NCI-H2107 treated with DMSO at 0.1 percent for 48 hours (cell line): ENCODE data around the gene PPP2R5C.
A peak's percentile ranks its signal among the peaks of the same experiment; 100 is the strongest.

ENCODE experiments used
- DNase-seq: peaks from one replicate; lab custom pipeline; 2025; ENCODE audit not compliant: unreplicated experiment; lab: John Stamatoyannopoulos, UW

Gene PPP2R5C

DNA sequence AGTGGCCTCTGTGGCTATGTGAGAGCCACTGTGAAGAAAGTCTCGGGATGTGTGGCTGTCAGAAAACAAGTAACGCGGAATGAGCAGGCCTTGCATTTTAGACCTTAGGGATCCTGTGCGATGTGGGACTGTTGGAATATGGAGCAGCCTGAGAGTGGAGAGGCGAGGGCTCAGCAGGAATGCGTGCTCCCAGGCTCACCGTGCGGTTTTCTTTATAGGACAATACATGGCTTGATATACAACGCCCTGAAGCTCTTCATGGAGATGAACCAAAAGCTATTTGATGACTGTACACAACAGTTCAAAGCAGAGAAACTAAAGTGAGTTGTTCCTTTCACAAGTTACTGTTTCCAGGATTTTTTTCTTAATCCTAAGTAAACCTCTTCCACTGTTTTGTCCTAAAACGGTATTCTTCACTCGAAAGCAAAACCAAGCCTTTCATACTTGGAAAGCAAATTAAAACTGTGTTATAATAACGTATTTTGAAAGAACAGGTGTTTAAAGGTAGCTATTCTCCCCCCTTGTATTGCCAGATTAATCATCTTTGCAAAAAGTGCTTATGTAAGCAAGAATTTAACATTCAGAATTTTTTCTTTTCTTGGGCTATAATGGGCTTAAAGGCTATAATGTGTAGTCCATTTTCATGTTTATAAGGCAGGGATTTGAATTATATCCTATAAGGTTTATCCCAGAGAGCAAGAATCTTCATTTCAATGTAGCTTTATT, 148.0 kb downstream of the PPP2R5C start:
- DNase-seq: no peak

DNA sequence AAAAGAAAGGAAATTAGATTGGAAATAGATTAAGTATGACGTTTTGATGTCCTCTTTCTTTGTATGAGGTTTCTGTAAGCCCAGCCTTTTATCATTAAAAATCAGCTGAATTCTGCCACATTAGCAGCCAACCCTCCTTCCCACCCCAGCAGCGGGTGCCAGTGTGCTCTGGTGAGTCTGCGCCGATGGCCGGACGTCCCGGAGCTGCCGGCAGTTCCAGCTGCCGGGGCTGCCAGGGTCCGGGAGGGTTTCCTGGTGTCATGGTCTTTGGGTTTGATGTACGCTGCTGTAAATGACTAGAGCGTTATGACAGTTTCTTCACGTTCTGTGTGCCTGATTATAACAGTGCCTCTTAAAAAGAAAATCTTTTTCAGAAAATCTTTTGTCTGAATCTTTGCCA, 151.3 kb downstream of the PPP2R5C start:
- DNase-seq: no peak

DNA sequence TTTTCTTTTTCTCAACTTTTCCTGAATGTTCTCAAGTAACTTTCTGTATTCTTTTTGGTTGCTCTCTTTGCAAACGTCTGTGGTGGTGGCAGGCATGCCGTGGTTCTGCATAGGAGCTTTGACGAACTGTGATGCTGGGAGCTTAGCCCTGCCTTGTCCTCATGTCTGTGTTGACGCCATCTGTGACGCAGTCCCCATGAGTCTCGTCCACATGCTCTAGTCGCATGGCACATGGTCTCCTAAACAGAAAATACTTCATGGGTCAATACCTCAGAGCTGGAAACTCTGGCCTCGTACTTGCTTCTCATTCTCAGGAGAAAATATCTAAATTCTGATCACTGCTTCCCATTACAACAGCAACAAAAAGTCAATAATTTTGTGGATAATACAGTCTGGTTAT, 152.6 kb downstream of the PPP2R5C start:
- no peak for DNase-seq

DNA sequence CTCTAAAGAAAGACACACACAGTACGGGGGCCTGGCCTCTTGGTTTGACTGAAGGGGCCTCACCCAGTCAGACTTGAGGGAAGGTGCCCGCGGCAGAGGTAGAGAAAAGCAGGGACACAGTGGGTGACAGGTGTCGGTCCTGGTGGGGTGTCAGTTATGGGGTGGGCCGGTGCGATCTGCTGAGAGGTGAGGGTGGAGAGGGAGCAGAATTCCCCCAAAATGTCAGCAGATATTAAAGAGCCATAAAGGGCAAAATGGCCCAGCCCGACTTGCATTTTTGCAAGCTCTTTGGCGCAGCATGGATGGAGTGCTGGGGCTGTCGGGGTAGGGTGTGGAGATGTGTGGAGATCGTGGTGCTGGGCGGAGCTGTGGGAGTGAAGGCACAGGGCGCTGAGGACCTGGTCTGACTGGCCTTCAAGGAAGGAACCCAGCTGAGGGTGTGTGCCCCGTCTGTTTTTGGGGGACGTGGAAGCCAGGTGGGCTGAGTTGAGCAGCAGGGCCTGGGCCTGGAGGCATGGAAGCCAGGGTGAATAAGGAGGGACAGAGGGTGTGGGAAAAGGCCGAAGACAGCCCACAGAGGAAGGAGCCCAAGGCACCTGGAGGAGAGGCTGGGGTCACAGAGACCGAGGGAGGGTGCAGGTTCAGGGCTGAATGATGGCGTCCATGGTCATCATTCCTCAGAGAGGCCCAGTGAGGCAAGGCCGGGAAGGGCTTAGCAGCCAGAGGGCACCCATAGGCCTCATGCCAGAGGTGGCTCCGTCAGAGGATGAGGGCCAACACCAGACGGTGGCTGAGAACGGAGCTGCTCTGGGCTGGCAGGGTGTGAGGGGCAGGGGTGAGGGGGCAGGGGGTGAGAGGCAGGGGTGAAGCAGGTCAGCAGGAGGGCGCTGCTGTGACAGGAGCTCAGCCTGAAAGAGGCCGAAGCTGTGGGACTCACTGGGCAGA, 154.6 kb downstream of the PPP2R5C start:
- DNase-seq: no peak

DNA sequence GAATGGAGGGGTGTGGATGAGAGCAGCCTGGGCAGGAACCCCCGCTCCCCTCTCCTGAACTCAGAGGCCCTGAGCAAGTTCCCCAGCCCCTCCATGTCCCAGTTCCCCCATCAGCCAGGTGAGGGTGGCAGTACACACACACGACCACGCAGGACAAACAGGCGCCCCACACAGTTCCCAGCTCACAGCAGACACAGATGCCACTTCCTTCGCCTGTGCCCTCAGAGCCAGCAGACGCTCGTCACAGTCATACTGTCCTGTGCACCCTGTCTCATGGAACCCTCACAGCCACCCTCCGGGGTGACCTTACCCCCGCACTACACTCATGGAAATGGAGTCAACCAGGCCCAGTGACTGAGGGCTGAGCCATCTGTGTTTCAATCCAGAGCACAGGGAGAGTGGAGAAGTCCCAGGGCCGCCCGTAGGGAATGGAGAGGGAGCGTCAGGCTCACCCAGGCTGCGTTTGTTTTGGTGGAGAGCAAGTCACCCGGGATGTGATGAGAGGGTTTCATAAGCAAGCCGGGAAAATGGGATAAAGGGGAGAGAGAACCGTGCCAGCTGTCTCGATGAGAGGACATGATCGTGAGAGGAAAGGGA, 155.4 kb downstream of the PPP2R5C start:
- no peak for DNase-seq

DNA sequence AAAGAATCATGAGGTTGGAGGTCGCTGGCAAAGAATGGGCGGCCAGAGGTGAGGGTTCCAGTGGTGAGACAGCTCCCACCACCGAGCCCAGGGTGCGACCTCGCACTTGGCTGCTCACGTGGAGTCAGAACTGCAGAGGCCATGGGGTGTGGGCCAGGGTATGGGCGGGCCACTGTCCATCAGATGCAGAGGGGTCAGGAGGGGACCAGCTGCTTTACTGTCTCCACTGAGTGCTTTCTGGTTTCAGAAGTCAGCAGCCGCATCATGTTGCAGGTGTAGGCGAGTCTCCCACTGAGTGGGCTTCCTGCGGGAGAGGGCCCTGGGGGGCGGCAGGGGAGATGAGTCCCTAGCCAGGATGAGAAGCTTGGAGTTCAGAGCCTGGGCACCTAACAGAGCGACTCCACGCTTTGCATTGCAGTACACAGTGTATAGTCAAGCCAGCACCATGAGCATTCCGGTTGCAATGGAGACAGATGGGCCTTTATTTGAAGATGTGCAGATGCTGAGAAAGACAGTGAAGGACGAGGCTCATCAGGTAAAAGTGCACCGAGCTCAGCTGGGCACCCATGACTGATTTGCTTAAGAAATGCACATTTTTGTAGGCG, 156.0 kb downstream of the PPP2R5C start:
- DNase-seq: no peak

DNA sequence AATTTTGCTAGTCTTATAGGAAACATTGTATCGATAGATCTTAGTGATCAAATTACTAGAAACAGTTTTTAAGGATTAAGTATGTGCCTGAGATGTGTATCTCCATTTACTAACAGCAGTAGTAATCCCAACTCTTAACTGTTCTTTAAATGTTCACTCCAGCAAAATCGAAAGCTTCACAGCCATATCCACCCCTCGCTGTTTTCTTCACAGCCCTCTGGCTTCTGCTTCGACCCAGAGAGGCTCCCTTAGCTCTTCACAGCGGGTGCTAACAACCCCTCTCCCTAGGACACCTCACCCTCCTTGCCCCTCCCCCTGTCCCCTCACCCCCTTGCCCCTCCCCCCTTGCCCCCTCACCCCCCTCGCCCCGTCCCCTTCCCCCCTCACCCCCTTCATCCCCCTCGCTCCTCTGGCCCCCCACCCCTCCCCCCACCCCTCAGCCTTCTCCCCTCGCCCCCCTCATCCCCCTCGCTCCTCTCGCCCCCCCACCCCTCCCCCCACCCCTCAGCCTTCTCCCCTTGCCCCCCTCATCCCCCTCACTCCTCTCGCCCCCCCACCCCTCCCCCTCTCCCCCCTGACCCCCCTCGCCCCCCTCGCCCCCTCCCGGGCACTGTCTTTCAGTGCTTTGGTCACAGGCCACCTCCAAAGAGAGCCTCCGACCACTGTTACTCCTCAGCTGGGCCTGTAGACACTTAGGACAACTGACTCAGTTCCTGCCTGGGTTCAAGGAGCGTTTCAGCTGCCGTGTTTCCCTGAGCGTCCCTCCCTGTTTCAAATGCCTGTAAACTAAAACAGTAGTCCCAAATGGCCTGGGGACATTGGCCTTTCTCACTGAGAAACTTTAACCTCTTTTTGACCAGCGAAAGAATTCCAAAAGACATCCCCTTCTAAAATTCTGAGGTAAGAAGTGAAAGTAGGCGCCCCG, 156.8 kb downstream of the PPP2R5C start:
- no peak for DNase-seq

DNA sequence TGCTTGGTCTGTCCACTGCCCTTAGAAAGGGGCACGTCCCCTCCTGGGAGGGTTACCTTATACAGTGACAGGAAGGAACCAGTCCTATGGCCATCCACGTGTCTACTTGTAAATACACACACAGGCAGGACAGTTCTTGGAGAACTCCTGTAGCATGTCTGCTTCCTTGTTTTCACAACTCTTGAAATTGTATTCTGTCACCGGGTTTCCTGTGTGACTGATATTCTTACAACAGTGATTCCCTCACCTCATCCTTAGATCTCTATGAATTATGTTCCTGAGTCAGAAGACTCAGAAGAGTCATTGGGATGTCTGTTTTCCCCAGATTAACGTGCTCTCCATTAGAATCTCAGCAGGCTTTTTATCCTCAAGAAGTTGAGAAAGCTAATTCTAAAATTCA, 158.8 kb downstream of the PPP2R5C start:
- DNase-seq: no peak

DNA sequence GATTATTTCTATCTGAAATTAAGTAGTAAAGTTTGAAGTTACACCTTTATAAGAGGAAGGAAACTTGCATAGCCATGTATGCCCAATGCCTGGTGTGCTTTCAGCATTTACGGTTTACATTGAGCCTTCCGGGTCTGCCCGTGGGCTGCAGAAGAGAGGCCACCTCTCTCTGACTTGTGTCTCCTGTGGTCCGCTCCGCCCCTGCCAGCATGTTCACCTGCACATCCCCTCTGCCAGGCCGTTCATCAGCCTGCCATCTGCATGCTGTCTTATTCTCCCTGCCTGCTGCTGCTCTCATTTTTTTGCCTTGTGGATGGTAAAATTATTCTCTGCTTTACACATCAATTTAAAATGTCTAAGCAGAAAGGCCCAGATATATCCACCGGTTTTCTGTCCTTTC, 161.4 kb downstream of the PPP2R5C start:
- no peak for DNase-seq

DNA sequence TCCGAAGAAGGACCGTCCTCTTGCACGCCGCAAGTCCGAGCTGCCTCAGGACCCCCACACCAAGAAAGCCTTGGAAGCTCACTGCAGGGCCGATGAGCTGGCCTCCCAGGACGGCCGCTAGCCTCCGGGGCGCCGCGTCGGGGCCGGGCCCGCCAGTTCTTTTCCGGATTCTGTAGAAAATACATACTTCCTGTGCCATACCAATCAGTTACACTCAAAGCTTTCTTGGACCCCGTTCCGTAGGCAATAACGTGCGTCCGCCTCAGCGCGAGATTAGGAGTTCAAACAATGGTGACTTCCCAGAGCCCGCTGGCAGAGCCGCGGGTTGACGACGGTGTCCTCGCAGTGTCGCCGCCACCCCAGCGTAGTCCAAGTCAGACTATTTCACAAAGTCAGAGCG, 163.6 kb downstream of the PPP2R5C start:
- no peak for DNase-seq

DNA sequence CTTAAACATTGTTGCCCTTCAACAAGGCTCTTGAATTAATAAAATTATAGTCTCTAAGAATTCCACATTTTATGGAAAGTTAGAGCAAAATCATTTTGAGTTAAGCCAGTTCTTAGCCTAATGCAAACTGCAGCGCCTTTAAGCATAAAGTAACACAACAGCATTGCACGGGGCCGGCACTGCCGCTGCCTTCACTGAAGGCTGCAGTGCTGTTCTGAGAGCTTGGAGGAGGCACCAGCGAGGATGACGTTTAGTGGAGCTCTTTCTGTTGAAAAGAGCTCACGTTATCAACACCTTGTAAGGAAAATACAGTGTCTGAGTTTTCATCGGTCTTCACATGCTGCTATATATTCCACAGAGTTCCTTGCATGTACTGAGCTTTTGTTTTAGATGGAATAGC, 164.6 kb downstream of the PPP2R5C start:
- no peak for DNase-seq

DNA sequence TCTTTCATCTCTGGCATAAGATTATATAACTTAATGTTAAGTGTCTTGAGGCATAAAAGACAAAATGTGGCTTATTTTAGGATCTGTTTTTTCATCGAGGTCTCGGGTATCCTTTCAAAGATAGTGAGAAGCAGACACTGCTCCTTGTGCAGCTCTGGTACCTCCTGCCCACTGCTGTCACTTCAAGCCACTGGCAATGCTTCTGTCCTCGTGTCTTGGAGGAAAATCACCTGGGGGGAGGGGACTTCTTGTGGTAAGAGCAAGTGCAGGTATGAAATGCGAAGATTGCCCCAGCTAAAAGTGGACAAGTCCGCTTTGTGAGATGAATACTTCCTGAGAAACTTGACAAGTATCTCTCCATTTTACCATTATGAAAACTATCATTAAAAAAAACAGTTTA, 165.1 kb downstream of the PPP2R5C start:
- no peak for DNase-seq

DNA sequence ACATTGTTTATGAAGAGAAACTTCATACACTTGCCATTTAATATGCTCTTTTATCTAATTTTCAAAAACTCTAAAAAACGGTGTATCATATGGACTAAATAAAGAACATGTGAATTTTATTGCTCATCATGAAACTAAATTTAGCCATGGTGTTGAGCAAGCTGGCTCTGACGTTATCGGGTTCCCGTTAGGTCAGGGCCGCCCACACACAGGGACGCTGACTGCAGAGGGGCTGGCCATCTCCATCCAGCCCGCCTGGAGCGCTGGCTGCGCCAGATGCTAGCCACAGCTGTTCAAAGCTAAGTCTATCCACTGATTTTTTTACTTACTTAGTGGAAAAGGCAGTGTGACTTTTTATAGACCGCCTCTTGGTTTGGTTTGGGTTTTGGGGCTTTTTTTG, 166.3 kb downstream of the PPP2R5C start:
- no peak for DNase-seq

DNA sequence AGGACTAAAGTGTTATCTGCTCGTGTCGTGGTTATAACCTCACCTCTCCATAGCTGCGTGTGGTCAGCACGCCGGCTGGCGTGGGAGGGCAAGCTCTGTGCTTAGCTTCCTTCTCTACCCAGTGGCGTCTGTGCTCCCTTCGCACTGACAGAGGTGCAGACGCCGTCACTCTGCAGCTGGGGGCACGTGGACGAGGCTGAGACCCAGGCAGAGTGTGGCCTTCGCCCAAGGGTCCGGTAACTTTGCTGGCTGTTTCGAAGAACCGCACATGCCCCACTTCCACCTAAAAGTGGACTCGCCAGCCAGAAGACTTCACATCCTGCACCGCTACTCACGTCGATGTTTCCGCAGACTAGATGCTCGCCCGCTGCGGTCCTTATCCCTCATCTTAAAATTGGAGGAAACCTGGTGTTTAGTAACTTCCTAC, 166.9 kb downstream of the PPP2R5C start:
- DNase-seq: no peak

DNA sequence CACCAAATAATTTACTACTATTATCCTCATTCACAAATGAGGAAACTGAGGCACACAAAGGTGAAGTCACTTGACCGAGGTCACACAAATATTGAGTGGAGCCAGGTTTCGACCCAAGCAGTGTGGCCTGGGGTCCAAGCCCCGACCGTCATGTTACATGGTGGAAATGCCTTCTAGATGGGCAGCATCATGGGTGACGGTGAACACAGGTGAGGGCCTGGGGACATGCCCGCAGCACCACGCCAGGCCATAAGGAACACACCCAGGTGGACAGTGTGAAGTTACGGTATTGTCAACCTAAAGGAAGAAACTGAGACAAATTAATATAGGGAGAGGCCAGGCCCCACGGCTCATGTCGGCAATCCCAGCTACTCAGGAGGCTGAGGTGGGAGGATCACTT, 167.6 kb downstream of the PPP2R5C start:
- DNase-seq: no peak

DNA sequence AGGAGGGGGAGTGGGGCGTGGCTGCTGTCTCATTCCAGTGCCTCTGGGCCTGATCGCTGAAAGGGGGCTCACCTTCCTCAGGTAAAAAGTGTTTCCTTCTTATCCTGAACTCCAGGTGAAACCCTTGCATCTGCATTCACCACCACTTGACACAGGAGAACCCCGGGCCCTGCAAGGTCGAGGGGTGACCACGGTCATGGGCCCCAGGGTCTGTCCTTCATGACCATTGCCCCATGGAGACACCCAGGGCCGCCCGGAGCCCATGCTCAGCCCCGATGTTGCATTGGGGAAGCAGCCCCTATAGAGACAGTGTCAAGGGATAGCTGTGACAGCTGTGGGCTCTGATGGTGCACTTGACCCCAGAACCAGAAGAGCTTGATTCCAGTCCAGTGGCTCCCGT, 168.4 kb downstream of the PPP2R5C start:
- DNase-seq: no peak

DNA sequence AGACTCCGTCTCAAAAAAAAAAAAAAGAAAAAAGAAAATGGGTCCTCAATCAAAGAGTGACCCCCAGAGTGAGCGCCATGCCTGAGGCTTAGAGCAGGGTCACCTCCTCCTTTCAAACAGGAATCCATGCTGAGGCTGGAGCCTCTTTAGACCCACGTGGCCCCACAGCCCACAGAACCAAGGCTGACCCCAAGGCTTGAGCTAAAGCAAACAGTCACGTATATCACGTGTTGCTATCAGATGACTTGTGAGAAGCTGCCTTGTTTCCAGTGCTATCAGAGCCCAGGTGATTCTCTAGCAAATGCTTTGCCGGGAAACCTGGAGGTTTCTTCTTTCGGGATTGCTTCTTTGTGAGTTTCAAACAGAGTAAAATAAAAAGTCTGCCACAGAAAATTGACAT, 171.2 kb downstream of the PPP2R5C start:
- peak; percentile 31 for DNase-seq

DNA sequence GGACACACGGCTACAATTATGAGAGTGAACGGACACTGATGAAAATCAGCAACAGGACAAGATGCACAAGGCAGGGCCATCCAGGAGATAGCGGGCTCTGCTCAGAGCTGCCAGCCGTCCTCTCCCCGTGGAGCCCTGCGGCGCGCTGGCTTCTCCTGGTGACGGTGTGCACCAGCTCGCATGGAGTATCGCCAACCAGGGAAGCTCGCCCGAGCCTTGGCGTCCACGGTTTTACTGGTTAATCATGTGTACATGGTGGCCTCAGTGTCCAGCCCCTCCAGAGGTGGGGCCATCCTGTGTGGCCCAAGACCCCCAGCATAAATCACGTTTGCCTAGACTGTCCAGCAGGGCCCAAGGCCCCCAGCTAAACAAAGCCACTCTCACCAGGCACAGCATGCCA, 171.7 kb downstream of the PPP2R5C start:
- DNase-seq: no peak

DNA sequence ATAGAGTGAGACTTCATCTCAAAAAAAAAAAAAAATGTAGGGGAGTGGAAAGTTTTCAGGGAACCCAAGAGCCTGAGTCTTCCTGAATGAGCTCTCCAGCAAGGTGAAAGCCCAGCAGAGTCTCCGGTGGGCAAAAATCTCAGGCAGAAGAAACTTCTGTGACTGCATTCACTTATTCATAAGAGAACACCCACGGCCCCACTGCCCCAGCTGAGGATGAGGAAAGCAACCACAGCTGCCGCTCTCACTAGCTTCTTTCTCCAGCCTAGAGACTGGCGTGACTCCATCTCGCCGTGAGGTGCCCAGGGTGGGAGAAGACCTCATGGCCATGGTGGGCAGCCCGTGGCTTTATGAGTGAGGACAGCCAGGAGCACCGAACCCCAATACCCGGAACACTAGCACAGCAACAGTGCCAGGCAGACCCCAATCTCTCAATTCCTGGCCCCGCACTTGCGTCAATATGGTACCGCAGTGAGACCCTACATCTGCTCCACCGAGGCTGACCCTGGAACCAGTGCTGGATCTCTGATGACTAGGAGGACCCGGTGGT, 173.2 kb downstream of the PPP2R5C start:
- no peak for DNase-seq
